HepG2 (cell line): ENCODE measurements around the gene TFPI.

Experiments used
- ADNP ChIP-seq: sonication (generic); formaldehyde crosslinking; IDR thresholded peaks from 2 replicates; pipeline ENCODE4 v1.4.0; 2020; ENCODE audit warnings: missing genetic modification reagents
- PBX2 ChIP-seq: IDR thresholded peaks from 2 replicates; pipeline ENCODE4 v1.6.1; 2016; ENCODE audit warnings: control low read depth
- RERE ChIP-seq: IDR thresholded peaks from 2 replicates; pipeline ENCODE4 v1.6.1; 2016; ENCODE audit warnings: low read depth, missing genetic modification reagents, missing compliant biosample characterization
- ZBTB42 ChIP-seq: sonication (generic); formaldehyde crosslinking; IDR thresholded peaks from 2 replicates; pipeline ENCODE4 v1.5.0; 2020; ENCODE audit warnings: mild to moderate bottlenecking, missing genetic modification reagents
- ZC3H13 ChIP-seq: sonication (generic); formaldehyde crosslinking; IDR thresholded peaks from 2 replicates; pipeline ENCODE4 v1.8.1; 2023; ENCODE audit warnings: mild to moderate bottlenecking, missing genetic modification reagents, moderate library complexity
- ZSCAN22 ChIP-seq: sonication (generic); formaldehyde crosslinking; IDR thresholded peaks from 2 replicates; pipeline ENCODE4 v1.4.0; 2020; ENCODE audit warnings: mild to moderate bottlenecking, missing genetic modification reagents

GRCh38 chr2:187529248-187529976 lies 24.8 kb downstream of the TFPI start:
- TF ChIP-seq ZSCAN22 (CRISPR knock-in tag) (no peak), PBX2 (CRISPR knock-in tag) (no peak), ZC3H13 (CRISPR knock-in tag) (no peak), RERE (CRISPR knock-in tag) (0 out of 2 replicates have a peak, but pooled peaks have one; percentile 14), ADNP (CRISPR knock-in tag) (no peak), ZBTB42 (CRISPR knock-in tag) (no peak)
